IPS-18c (cell line): ENCODE measurements around the gene IL21R.
"Not testable (repeated sequence)": the region's sequence is repeated elsewhere in the genome, so short reads cannot be mapped to it uniquely, and the experiment has no call there.

Experiments
- H3K4me3 ChIP-seq: 2 replicates; pipeline ENCODE4 v1.7.0; 2013; ENCODE audit warnings: low read depth, mild to moderate bottlenecking, low read length, moderate library complexity; ENCODE audit not compliant: insufficient read depth
- H3K9me3 ChIP-seq: one replicate; pipeline ENCODE4 v1.6.1; 2013; ENCODE audit warnings: mild to moderate bottlenecking, low read length, moderate library complexity; ENCODE audit not compliant: control insufficient read depth, insufficient read depth

The IL21R gene

GRCh38 chr16:27448532-27449433, 46.8 kb downstream of the IL21R start:
- Histone ChIP-seq H3K4me3 (no peak overlapping the region), H3K9me3 (peaks cover 6% of the 10 kb centered on the region)

GRCh38 chr16:27449434-27450195, 47.6 kb downstream of the IL21R start:
- Histone ChIP-seq H3K9me3 (peaks cover 4% of the 10 kb centered on the region), H3K4me3 (no peak overlapping the region)

DNA sequence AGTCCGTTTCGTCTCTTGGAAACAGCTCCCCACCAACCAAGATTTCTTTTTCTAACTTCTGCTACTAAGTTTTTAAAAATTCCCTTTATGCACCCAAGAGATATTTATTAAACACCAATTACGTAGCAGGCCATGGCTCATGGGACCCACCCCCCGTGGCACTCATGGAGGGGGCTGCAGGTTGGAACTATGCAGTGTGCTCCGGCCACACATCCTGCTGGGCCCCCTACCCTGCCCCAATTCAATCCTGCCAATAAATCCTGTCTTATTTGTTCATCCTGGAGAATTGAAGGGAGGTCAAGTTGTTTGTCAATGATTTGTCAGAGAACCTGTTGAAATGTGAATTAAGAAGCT, 48.2 kb downstream of the IL21R start:
- Histone ChIP-seq H3K9me3 (no peaks in the 10 kb centered on the region), H3K4me3 (no peak overlapping the region)

DNA sequence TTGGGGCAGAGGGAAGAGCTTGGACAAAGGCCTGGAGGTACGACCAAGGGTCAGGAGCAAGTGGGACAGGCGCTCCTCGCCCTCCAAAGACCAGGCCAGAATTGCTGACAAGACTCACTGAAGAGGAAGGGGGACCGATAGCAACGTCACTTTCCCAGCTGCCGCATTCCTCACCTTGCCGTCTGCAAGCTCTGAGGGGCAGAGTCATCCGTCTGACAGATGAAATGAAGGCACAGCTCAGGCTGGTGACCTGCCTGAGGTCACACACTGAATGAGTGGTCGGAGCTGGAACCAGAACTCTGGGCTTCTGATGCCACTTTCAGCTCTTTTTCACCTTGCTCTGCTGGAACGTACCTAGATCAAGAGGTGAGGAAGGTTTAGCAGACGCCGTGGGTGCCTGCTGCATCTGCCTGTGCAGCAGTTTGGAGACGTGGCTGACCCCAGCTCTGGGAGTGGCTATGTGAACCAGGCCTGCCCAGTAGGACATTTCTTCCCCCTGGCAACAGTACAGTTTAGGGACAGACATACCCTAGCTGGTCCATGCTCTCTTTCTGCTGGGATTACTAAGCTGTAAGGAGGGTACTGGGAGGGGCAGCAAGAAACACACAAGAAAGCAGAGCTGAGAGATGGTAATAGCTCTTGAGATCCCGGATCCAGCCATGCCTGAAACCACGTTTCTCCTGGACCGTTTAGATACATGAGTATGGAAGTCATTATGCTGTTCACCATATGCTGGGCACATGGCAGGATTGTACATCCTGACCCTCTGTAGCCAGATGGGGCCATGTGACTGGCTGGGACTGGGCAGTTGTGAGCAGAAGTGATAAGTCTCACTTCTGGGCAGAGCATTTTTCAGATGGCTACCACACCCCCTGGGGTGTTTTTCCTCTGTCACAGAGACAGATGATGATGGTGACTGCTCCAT, 50.9 kb downstream of the IL21R start:
- H3K9me3 ChIP-seq, result no peaks in the 10 kb centered on the region
- H3K4me3 ChIP-seq, result no peak overlapping the region

- H3K9me3 ChIP-seq, result no peaks in the 10 kb centered on the region
- H3K4me3 ChIP-seq, result no peak overlapping the region
Observed at GRCh38 chr16:27453494-27453825, 51.5 kb downstream of the IL21R start.

- H3K9me3 ChIP-seq, result no peaks in the 10 kb centered on the region
- no peak overlapping the region for H3K4me3 ChIP-seq
Observed at GRCh38 chr16:27455700-27456099, 53.7 kb downstream of the IL21R start.

DNA sequence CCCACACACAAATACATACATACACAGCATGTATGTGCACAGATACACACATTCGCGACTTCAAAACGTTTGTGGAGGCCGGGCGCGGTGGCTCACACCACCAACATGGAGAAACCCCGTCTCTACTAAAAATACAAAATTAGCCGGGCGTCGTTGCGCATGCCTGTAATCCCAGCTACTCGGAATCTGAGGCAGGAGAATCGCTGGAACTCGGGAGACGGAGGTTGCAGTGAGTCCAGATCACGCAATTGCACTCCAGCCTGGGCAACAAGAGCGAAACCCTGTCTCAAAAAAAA, 55.6 kb downstream of the IL21R start:
- H3K4me3 ChIP-seq, H3K9me3 ChIP-seq: not testable (repeated sequence)

GRCh38 chr16:27458258-27458657, 56.3 kb downstream of the IL21R start:
- no peaks in the 10 kb centered on the region for H3K9me3 ChIP-seq
- H3K4me3 ChIP-seq, result no peak overlapping the region

- no peaks in the 10 kb centered on the region for H3K9me3 ChIP-seq
Observed at GRCh38 chr16:27458987-27459688, 57.2 kb downstream of the IL21R start.

DNA sequence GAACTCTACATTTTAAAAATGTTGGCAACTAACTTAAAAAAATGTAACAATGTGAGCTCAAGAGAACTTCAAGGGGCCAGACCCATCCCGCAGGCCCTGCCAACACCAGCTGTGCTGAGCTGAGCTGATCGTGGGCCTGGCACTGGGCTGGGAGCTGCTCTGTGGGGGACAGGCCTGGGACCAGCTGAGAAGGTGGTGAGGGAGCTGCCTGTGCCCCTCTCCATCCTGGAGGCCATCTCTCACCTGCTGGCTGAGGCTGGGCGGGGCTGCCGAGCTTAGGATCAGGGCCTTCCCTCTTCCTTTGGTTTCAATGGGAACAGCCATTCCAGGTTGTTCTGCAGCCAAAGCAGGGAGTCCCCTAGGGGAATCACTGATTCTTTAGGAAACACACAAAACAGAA, 58.2 kb downstream of the IL21R start:
- Histone ChIP-seq H3K9me3 (no peaks in the 10 kb centered on the region), H3K4me3 (no peak overlapping the region)

More at GRCh38 chr16:27458987-27459688, 57.2 kb downstream of the IL21R start:
- no peak overlapping the region for H3K4me3 ChIP-seq

DNA sequence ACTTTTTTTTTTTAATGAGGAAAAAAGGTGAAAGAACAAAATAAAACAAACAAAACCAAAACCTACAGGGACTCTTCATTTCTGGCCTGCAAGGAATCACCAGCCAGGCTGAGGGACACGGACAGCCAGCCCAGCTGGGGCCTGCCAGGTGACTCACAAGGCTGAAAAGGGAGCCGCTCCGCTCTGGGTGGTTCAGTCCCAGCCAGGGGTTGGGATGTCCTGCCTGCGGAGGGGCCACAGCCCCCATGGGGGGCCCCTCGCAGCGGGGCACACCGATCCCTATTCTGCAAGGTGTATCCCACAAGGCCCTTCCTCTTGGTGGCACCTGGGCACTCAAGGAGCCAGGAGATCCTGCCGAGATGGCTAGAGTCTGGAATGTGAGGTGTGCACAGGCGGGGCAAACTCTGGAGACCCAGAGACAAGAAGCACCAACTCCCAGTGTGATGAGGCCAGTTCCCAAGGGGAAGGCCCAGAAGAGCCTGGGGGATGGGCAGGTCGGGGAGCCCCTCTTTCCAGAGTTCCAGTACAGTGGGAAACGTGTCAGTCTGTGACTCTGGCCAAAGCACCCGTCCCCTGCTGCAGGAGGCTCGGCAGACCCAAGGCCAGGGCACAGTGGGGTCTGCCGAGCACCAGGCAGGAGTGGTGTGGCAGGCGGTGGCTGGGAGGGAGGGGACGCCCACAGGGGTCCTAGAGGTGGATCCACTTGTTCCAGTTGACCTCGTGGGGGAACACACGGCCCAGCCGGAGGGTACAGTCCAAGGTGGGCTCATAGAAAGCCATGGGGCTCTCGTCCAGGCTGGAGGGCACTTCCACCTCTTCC, 58.9 kb downstream of the IL21R start:
- no peaks in the 10 kb centered on the region for H3K9me3 ChIP-seq

DNA sequence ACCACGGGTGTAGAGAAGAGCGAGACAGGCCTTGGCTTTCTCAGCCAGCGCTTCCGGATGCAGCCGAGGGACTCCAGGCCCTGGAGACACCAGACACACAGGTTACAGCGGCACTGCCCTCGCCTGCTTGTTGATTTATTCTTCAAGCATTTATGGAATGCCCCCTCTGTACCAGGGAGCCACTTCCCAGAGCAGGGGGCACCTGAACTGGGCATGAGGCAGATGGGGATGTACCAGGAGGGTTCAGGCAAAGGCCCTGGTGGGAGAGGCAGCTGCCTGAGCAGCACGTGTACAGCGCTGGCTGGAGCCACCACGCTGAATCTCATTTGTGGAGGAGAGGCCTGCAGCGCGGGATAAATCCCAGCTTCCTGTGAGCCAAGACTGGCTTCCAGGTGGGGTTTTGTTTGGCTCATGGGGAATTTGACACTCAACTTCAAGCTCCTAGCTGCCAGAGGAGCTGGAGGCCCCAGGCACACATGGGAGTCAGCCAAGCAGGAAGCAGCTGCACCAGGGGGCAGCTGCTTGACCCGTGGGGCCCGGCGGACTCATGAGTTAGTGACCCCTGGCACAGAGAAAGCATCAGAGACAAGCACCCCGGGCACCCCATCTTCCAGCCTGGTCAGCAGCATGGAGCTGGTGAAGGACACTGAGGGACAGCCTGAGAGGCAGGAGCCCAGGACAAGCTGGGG, 59.7 kb downstream of the IL21R start:
- no peak overlapping the region for H3K4me3 ChIP-seq
- no peaks in the 10 kb centered on the region for H3K9me3 ChIP-seq

More for the DNA sequence above, 58.9 kb downstream of the IL21R start:
- no peak overlapping the region for H3K4me3 ChIP-seq

DNA sequence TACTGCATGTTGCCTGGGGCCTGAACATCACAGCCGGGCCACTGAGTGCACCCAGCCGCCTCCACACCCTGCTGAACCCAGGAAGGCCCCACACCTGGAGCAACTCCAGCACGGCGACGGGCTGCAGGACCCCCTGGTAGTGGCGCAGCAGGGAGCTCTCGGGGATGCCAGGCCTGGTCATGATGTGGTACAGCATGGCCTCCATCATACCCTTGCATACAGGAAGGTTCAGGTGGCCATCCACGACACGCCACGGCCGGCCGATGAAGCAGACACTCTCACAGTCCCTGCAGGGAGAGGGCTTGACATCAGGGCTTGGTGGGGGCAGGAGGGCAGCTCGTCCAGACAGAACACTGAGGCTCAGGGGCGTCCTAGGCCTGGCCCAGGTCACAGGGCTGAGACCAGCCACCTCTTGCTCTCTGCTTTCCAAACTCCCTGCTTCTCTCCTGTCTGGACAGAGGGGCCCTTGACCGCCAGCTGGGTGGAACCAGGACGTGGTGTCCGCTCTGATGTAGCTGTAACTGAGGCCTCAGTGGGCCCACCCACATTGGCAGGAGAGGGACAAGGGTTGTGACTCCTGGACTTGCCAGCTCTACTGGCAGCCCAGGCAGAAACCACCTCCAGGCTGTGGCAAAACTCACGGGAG, 60.3 kb downstream of the IL21R start:
- Histone ChIP-seq H3K9me3 (no peaks in the 10 kb centered on the region), H3K4me3 (no peak overlapping the region)

- Histone ChIP-seq H3K9me3 (no peaks in the 10 kb centered on the region), H3K4me3 (no peak overlapping the region)
Observed at GRCh38 chr16:27462846-27463682, 61.1 kb downstream of the IL21R start.
